ENCODE measurements around the gene NFIL3.

Gene NFIL3

DNA sequence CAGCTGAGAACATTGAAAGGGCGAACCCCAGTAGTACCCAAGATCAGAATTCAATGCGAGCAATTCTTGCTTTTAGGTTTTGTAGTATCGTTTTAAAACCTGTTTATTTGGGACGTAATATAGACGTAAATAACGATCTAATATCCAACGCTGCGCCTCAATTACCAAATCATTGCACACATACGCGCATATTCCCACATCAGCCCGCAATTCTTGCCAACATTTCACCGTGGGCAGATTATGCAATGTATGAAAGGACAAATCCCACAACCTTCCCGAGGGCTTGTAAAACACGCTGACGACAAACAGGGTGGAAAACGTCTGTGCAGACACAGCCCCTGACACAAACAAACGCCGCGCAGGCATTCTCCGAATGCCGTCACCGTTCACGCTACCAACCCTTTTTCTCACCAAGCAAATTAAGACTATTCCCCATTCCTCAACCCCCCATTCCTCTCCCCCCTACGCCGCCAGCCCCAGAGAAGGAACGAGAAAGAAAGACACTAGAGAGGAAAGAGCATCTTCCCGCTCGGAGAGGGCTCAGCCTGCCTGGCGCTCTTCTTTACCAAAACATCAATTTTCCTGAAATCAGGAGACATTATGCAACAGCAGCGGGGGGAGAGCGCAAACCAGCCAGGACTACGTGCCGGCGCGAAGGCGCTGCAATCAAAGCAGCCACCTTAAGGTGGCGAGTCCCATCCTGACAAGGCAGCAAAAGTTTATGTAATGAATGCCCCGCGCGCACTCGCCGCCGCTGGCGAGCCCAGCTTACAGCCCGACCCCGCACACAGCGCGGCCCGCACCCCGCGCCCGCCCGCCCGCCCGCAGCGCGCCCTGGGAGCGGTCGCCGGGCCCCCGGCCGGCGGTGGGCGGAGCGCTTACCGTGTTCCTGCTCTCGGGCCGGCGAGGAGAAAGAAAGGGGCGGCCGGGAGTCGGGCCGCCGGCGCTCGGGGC is 597 bp downstream of the NFIL3 start:
- peak in 1 of 2 donors; percentile 34 for DNase-seq (ENCODE audit: low read depth in 2 of 2)

DNA sequence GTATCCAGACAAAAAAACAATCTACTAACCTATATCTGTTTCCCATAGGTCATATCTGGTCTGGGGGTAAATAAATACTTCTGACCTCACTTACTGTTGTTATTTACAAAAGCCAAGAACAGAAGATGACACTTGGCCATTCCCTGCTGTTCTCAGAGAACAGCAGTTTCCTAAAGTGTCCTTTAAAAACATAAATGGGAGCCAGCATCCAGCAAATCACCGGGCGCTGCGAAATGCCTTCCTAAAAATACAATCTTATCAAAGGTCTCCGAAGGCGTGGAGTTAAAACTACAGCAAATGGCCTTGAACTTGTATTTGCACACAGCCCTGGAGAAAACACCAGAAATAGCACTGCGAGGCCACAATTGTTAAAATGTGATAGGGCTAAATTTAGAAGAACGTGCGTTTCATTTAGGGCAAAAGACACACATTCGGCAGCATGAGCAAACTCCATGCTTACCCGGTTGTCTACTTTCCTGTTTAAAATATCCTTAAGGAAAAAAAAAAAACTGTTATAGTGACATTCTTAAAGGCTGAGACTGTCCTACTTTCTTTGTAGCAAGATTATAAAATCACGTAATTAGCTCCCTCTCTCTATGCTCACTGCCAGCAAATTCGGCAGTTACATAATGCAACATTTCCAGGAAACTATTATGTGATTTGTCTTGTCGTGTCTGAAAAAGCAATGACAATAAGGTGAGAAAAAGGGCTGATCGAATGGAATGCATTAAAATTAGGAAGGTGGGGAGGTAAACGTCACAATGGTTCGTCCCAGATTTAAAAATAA is 1.5 kb downstream of the NFIL3 start:
- no peak for DNase-seq (ENCODE audit: low read depth in 2 of 2)

DNA sequence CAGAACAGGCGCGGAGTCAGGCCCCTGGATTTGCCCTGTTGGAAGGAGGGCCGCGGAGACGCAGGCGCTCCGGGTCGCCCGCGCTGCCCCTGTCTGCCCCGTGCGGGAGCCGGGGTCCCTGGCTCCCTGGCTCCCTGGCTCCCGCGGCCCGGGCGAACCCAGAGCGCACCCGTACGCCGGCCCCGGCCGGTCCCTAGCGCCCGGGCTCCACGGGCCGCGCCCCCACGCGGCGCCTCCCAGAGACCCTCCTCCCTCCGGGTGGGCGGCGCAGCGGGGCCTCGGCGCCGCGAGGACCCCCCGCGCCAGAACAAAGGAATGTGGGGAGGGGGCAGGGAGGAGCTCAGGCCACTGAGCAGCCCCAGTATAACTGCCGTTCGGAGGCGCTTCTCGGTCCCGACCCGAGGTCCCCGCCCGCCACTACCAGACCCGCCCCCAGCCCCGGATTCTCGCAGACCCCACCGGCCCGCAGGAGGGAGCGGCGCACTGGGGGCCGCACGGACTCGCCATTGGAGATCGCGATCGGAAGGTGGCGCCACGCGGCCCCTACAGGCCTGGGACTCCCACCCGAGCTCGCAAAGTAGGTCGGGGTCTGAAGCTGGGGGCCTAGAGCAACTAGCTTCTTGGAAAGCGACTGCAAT is 2.4 kb downstream of the NFIL3 start:
- no peak for DNase-seq (ENCODE audit: low read depth in 2 of 2)

DNA sequence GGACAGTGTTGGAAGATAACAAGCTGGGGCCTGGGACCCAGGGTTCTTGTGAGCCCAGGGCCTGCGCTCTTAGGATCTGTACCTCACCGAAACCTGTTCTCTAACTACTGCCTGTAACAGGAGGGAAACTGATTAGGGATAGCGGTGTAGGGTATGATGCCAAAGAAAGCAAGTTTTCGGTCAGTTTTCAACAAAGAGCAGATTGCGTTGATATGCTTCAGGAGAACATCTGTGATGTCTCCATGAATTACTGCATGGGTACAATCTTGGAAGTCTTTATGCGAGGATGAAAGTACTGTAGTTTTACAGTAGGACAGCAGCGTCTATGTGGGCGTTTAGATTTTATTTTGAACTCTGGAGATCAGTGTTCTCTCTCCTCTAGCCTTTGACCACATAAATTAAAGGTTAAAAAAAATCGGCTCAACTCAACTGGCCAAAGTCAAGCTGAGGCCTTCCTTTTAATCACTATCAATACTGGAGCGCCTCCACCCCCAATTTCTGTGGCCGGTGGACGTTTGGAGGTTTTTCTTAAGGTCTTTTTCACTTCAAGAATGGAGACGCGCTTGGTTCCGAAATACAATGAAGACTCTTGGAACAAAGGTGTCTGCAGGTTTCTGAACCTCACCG is 3.0 kb downstream of the NFIL3 start:
- no peak for DNase-seq (ENCODE audit: low read depth in 2 of 2)

DNA sequence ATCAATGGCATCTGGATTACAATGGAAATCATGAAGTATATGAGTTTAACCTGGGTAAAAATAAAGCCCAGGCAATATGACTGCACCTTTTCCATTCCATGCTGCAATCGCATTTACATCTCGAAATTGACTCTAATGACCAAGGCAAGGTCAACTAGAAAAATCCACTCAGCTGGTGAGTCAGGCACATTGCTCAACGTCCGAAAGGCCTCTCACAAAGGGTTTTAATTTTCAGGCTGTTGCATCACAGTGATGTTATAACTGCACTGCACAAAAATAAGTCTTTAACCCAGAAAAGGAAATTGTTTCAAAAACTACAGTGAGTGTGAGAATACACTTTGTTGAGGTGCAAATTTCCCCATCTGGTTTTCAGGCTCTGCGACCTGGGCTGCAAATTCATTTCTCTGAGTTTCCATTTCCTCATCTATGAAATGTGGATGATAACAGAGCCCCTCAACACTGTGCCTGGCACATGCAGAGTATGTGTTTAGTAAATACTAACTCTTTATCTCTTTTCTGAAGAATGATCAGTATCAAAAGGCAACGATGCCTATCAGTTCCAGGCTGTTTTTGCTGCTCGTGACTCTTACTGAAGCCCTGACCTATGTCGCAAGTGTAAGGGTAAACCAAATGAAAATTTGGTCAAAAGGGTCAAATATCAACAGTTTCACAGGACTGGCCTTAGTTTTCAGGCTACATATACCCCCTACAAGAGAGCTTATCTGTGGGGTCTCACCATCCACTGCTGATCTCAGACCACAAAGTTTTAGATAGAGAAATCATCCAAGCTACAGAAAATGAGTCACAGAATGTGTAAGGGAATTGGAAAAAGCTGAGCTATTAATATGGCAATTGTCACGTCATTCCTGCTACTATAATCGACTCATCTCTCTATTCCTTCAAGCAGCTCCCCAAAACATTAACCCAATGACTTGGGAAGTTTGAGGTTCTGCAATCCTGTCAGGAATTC is 4.1 kb downstream of the NFIL3 start:
- no peak for DNase-seq (ENCODE audit: low read depth in 2 of 2)

DNA sequence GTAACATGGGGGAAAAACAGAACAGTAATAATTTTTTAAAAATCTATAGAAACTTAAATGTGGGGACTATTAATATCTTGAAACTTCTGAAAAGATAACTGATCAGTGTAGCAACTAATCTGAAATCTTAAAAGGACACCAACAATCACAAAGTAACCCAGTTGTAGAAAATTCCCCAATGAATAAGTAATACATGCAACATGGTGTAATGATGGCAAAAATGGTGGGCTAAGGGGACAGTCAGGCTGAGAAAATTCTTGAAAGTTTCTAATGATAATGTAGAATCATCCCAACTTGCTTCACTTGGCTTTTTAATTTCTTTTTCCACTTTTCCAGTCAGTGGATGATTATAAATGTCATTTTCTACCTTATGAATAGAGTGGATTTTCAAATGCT is 5.4 kb downstream of the NFIL3 start:
- no peak for DNase-seq (ENCODE audit: low read depth in 2 of 2)

DNA sequence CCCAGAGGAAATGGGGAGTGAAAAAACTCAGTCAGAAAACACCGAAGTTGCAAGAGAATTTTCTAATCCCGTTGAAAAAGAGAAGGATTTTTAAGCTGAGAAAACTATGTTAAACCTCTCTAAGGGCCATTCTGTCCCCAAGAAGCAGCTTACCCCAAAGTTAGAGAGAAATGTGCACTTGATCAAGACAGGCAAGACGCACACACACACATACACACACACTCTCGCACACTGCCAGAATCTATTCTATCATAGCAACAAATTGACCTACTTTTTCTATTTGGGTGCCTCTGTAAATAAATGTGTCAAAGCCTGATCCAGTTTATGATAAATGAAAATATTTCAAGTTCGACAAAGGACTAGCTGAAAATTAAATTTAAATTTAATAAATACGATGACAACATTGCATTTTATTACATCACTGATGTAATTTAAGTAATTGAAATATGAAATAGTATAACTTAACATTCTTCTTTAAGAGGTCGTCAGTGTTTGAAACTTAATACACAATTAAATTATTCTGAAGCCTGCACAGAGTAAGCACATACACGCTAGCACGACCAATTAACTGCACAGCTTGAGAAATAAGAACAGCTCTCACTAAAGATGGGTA is 5.9 kb downstream of the NFIL3 start:
- no peak for DNase-seq (ENCODE audit: low read depth in 2 of 2)

DNA sequence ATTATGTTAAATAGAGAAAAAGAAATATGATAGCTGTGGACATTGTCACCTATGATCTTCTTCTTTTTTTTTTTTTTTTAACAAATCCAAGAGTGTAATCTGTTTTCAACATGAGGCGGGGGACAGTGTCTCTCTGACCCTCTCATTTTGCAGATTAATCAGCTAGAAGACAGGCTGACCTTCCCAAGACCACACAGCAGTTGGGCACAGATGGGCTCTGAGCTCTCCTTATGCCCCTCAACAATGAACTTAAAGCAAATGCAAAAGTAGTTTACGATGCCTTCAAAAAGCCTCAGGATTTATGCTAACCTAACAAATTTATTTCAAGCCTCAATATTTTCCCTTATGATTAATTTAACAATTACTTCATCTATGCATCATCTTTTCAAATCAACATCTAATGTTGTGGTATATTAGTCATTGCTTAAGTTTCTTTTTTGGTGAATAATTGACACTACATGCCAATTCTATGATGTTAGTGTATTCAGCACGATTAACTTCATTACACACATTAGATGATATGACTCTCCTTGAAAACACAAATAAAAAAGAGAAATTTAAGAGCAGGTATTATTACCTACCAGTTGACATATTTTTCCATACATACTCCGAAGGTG is 7.4 kb downstream of the NFIL3 start:
- DNase-seq (ENCODE audit: low read depth in 2 of 2) = no peak

DNA sequence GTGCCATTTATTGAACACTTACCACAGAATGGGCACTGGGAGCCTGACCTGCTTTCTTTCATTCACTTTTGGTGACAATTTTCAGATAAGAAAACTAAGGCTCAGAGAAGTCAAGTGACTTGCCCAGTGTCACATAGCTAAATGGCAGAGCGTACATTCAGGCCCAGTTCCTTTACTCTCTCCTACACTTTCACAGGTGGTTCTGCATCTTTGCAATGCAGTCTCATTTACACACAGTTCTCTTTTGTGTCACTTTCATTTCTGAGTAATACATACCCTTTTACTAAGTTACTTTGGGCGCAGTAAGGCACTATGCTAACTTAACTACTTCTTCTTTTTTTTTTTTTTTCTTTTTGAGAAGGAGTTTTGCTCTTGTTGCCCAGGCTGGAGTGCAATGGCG is 8.3 kb downstream of the NFIL3 start:
- DNase-seq (ENCODE audit: low read depth in 2 of 2) = no peak

DNA sequence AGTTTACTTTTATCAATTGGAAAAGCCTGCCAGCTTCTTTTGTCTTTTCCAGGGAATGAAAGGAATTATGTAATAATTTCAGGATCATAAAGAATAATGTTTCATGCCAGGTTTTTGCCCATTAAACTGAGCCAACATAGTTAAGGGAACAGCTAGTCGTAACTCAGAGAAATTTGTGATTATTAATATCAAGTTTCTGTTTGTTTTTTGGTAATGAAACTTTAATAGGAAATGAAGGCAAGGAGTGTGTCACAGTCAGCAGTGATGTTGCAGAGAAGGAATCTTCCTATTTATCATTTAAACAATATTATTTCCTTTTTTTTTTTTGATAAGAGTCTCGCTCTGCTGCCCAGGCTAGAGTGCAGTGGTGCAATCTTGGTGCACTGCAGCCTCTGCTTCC is 10.7 kb downstream of the NFIL3 start:
- DNase-seq (ENCODE audit: low read depth in 2 of 2) = no peak

DNA sequence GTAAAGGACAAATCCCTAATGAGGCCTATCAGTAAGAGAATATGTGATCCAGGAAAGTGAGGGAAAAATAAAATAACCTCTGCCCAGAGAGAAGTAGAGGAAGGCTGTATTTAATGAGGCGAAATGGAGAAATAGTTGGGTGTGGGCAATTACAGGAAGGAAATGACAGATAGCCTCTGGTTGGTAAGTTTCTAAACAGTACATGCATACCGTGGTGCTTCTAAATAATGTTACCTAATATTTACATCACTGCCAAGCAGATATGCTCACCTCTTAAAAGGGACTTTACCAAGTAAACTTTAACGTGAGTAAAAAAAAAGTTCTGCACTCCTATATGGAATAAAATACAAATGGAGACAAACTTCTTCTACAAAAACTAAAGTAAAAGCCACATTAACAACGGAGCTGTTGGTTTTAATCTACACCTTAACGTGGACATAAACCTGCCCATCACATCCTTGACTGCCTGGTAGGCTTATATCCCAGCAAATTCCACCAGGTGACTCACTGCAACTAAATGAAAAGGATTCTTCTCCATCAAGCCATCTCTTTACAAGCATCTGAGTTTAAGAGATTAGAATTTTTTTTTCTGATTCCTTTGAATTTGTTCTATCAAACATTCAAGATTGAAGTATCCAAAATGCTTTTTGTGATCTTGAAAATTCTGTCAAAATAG is 12.4 kb downstream of the NFIL3 start:
- DNase-seq (ENCODE audit: low read depth in 2 of 2) = no peak

DNA sequence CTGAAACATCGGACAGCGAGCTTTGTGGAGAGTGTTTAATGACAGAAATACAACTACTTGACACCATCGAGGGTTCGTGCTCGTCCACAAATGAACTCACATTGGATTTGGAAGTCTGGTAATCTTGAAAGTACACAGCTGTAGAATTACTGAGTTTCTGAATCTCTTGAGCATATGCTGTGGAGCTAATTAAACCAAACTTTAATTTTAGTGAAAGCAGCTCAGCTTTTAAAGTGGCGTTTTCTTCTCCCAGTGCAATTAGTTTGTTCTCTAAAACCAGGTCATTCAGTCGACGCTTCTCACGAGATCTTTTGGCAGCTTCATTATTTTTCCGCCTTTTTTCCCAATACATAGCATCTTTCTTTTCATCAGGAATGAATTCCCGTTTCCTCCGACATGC is 13.5 kb downstream of the NFIL3 start:
- no peak for DNase-seq (ENCODE audit: low read depth in 2 of 2)

DNA sequence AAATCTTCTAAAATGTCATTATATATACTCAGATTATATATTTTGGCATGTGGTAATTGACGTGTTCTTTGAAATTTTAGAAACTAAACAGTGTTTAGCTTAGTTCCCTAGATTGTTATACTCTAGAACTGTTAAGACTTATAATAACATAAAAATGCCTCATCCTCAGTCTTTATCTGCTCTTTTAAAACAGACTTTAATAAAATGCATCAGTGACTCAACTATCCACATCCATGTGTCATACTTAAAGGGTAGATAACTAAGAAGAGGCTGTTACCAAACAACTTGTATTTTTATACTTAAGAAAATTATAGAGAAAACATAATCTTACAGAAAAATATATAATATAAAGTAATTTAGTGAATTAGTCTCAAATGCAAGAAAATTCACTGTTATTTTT is 15.2 kb downstream of the NFIL3 start:
- no peak for DNase-seq (ENCODE audit: low read depth in 2 of 2)

DNA sequence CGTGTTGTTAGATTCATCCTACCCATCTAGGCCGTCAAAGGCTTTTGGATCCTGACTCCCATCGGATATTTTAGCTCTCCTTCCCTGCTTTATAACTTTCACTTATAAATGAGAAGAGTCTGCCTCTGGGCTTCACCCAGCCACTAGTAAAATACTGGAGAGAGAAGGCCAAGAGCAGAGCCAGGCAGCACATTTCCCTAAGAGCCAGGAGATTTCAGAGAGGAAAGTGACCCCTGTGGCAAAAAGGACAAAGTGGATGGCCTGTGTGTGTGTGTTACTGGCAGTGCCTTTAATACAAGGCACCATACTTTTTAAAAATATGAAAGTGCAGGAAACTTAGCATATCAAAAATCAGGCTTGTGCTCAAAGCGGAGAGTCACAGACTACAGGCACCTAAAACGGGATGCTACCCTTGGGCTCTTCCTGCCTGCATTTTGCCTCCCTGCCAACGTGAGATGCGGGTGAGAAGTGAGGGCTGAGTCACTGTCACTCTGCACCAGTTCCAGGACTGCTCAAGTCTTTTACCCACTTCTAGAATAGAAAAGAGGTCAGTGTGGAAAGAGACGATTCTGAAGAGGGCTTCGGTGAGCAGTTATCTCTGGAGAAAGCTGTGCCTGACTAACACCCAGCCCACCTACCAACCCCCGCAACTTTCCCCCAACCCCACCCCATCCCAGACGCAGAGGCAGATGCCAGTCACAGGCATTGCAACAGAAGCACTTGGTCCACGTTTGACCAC is 15.9 kb downstream of the NFIL3 start:
- DNase-seq (ENCODE audit: low read depth in 2 of 2) = no peak

DNA sequence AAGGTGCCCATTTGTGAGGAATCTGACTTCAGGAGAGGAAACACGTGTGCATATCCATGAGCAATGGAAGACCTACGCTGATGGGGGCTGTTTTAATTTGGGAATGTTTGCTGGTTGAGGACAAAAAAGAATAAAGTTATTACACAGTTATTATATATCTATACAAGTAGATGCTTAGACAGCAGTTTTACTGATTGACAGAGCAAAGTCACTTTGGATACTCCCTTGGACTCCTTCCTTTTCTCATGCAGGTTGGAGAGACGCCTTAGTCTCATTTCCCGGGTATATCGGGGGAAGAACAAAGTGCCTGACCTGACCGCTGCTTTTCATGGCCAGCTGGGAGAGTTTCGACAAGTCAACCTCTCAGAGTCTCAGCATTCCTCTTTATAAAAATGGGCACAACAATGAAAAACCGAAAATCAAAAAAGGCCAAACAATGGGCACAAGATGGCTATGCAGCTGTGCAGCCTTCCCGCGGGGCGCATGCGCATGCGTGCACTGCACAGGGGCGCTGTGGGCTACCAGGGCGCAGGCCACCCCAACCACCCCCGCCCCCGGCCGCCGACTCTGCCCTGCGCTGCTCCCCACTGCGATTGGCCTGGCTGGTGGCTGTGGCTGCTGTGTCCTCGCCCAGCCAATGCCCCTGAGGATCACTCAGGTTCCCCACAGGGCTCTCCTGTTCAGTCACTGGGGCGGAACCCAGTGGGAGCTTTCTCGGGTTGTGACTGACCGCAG is 18.1 kb downstream of the NFIL3 start:
- DNase-seq (ENCODE audit: low read depth in 2 of 2) = no peak

DNA sequence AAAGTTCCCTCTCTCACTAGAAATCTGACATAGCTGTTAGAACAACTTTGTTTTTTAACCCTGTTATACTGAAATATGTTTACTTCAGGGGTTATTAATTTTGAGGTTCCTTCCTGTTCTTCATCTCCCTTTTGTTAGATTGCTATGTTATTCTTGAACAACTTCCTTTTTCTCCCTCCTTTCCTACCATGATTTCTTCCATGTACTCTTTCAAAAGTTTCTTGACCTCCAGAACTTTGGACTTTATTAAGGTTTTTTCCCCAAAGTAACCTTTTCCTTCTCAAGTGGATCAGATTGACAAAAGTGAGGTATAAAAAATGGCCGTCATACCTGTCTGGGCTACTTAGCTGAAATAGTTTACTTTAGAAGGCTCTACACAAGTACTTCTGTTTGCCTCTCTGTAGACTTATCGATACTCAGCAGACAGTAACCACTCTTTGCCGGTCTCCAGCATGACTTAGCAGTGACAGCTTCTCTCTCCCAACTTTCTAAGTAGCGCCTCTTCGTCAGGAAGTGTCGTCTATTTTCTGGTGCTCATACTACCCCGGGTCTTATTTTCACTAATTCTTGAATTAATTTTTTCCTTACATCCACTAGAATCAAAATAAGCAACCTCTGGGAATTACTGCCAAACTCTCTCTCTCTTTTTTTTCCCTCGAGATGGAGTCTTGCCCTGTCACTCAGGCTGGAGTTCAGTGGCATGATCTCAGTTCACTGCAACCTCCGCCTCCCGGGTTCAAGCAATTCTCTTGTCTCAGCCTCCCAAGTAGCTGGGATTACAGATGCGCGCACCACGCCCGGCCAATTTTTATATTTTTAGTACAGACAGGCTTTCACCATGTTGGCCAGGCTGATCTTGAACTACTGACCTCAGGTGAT is 19.7 kb downstream of the NFIL3 start:
- no peak for DNase-seq (ENCODE audit: low read depth in 2 of 2)

DNA sequence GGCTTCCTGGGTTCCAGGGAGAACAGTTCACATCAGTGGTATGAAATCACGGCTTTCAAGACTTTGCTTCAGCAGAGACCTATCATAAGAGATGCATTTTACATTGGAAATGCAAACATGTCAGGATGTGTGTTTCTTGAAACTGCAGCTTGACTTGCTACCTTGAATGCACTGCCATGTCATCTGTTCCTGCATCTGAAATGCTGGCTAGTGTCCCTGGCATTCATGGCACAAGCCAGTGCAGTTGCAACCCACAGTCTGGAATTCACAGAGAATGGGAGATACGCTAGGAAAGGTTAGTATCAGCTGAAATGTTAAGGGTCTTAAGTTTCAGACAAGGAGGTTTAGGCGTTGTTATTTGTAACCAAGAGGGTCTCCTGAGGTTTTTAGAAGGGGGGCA is 24.7 kb downstream of the NFIL3 start:
- DNase-seq (ENCODE audit: low read depth in 2 of 2) = no peak

Measured in stimulated activated CD8-positive, alpha-beta memory T cell treated with anti-CD3 and anti-CD28 coated beads, Interleukin-15, amount 100 ng/mL, for 4 hours (primary cell).